CD4-positive, alpha-beta T cell treated with Interleukin-2 at 100 ng/mL for 4 hours (primary cell): ENCODE data around the gene DMWD.

ENCODE experiments used
- DNase-seq: peaks from one replicate; pipeline ENCODE4 v3.0.0-alpha.2; 2020; ENCODE audit warnings: low spot score

Gene DMWD

DNA sequence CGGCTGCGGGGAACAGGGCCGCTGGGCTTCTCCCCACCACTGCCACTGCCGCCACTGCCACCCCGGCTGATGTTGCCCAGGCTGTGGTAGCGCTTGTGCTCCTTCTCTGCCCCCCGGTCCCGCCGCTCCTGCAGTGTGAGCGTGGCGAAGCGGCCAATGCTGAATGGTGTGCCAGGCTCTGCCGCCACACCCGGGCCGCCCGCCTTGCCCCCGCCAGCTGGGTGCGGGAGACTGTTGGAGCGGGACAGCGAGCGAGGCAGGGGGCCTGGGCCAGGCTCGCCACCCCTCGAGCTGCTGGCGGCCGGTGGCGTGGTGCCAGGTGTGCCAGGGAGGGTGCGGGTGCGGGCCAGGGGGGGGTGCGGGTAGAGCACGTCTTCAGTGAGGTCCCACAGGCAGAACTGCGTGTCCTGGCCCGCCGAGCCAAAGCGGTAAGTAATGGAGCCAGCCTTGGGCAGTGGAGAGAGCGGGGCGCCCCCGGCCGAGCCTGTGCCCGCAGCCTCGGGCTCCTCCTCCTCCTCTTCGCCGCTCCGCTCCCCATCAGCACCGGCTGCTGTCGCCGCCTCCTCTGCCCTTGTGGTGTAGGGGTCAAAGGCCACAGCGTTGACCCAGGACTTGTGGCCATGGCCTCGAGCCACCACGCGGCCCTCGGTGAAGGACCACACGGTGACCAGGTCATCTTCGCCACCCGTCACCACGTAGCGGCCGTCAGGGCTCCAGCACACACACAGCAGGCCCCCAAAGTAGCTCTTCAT is 6.7 kb downstream of the DMWD start:
- DNase-seq, result no peak

DNA sequence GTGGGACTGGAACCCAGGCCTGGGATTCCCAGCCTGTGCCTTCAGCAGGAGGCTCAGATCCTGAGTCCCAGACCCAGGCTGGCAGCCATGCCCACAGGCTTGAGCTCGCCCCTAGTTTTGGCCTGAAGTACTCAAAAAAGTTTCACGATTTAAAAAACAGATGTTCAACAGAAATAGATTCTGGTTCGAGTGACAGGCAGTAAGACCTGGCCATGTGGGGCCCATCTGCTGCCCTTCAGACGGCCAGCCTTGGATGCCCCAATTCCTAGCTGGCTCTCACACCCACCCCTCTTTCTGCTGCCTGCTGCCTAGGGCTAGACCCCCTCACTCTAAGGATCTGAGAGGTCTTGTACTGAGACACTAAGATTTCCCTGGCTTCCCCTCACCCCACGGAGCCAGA is 7.5 kb downstream of the DMWD start:
- no peak for DNase-seq

DNA sequence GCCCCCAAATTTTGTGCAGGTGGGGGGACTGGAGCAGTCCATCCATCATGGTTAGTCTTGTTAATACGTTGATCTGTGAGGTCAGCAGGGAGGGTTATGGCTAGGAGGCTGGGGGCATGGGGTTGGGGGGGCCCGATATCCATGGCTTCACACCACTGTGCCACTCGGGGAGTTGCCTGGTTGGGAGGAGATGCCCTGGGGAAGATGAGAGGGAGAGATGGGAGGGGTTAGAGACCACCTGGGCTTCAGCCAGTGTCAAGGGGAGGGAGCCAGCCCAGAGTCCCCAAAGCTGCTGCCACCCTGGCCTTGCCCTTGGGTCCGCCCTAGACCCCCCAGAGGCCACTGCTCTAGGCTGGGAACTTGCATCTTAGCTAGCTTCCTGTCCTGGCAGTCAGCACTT is 8.5 kb downstream of the DMWD start:
- no peak for DNase-seq

DNA sequence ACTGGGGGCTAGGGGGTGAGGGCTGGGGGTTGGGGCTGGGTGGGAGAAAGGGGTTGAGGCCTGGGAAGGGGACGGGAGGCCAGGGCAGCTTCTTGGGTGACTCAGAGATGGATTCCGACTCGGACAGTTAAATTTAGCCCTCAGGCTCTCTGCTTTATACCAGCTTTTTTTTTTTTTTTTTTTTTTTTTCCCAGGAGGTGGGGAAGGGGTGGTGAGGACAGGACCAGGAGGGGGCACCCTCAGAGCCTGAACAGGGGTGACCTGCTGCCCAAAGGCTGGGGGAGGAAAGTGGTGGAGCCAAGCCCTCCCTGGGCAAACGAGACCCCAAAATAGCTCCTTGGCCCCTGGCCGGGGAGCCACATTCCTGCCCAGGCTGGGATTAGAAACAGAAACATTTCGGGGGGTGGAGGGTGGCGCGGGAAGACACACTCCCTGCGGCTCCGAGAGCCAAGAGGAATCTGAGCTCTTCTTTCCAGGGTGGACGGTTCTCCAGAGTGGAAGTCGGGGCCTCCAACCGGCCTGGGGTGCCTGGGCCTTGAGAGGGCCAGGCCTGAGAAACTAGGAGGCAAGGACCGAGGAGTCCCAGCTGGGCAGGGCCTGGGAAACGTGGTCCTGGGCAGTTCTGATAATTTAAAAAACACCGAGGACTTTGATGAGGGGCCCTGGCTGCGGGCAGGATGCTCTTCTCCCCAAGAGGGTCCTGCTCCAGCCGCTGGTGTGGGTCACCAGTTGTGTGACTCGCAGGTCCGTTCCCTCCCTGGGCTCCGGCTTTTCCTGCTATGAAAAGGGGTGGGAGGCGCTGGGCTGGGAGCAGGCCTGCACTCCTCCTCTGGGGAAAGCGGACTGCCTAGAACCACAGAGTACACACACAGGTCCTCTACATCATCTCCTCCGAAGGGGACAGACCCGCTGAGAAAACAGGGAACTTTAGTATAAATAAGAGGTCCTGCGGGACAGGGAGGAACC is 9.5 kb downstream of the DMWD start:
- DNase-seq, result no peak

DNA sequence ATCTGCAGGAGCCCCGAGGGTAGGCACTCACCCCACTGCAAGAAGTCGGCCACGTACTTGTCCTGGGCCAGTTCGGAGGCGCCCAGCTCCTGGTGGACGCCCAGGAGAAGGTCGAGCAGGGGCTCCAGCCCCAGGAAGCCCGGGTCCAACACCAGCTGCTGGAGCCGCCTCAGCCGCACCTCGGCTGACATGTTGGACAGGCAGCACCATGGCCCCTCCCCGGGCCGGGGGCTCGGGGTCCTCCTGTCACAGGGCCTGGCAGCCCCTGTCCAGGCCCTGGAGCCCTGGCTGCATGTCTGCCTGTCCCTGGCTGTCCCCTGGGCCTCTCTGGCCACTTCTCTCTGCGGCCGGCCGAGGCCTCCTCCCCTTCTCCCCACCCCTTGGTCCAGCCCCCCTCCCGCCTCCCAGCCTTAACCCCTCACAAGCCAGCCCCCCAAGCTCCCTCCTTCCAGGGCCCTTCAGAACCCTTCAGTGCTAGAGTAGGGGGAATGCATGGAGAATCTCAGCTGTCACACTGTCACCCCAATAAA is 10.4 kb downstream of the DMWD start, which contains the start of gene DMPK:
TSS of gene DMPK (minus strand) at position 329 of the 530 bp plus-strand sequence. CDS start at position 191, 138 bp downstream.
- no peak for DNase-seq

DNA sequence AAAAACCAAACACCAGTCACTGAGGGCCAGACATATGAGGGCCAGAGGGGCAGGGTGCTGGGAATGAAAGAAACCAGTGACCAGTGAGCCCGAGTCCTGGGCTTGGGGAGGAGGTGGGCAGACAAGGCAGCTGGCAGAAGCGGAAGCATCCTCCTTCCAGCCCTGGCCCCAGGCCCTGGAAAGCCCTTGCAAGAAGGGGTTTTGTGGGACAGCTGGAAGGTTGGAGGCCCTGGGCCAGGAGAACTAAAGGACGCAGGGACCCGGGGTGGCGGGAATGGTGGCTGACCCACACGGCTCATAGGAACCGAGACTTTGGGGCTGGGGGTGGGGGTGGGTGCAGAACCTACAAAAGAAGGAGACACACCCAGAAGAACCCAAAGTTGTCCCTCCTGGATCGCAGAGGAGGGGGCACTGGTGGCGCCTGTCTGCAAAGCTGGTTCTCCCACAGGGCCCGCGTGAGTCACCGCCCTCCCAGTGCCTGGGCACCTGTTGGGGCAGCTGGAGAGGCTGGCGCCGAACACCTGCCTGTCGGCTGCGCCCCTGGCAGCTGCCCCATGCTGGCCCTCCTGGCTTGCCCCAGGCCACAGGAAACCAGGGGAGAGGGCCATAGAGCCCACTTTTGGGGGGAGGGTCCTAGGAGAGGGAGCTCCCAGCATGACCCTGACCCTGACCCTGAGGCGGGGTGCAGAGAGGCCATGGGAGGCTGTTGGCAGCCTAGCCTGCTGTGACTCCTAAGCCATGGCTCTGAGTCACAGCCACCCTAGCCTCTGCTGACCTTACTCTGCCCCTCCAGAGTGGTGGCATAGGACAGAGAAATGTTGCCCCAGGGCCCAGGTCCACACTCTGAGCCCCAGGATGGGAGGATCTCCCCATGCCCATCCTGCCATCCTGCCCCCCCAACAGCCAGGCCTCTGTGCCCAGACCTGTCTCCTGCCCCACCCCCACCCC is 11.2 kb downstream of the DMWD start:
- no peak for DNase-seq

DNA sequence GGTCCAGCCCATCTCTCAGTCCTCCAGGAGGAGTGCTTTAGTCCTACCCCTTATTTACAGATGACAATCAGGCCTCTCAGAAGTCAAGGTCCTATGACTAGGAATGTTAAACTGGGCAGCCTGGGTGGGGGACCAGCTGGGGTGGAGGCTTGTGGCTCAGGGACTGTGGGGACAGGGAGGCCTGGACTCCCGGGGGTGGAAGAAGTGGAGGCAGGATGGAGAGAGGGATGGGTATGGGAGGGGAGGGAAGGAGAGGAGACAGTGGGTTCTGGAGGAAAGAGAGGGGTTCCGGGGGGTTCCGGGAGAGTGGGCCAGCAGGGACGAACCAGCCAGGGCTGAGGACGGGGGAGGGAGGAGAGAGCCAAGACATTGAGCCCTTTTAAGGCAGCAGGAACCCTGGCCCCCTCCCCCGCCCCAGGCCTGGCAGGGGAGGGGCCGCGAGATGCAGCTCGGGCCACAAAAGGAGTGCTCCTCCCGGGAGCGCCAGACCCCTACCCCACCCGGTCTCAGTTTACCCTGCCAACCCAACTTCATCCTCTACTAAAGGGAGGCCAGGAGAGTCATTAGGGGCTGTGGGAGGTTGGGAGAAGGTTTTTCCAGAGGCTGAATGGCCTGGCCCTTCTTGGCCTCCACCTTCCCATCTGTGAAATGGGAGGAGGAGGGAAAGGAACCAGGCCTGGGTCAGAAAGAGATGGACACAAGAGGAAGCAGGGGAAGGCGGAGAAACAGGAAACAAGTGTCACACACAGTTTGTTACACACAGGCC is 12.0 kb downstream of the DMWD start:
- DNase-seq, result no peak

DNA sequence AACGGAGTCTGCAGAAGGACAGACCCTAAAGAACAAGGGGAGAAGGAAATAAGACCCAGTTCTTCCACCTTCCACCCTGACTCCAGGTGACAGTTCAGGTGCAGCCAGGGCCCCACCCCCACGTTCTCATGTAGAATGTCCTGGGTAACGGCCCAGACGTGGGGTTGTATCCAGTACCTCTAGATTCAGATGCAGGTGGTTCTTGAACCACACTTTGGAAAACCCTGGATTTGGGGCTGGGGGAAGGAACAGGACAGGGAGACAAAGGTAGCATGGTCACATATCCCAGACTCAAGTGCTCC is 12.5 kb downstream of the DMWD start:
- no peak for DNase-seq

DNA sequence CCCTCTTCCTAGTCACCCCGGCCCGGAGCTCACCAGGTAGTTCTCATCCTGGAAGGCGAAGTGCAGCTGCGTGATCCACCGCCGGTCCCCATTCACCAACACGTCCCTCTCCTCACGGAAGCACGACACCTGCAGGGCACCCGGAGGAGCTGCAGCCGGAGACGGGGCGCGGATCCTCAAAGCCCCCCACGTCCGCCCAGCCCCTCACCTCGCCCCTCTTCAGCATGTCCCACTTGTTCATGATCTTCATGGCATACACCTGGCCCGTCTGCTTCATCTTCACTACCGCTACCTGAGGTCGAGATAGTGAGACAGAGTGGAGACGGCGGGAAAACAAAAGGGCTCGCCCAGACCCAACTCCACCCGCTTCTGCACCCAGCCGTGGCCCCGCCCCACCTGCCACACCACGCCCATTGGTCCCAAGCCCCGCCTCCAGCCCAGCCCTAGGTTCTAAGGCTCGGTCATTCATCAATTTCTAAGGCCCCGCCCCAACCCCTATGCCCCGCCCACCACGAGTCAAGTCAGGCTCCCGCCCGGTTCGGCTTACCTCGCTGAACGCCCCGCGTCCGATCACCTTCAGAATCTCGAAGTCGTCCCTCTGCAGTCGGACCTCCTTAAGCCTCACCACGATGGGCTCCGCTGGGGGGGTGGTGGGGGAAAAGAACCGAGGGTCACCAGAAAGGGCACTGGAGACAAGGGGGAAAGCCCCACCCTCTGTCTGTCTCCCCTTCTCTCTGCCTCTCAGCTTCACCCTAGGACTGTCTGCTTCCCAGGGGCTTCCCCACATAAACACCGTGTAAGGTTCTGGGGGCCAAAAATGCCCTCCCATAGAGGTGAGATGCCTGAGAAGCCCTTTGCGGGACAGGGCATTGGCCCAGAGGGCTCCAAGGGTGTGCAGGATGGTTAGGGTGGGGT is 13.2 kb downstream of the DMWD start:
- DNase-seq, result peak; percentile 86

DNA sequence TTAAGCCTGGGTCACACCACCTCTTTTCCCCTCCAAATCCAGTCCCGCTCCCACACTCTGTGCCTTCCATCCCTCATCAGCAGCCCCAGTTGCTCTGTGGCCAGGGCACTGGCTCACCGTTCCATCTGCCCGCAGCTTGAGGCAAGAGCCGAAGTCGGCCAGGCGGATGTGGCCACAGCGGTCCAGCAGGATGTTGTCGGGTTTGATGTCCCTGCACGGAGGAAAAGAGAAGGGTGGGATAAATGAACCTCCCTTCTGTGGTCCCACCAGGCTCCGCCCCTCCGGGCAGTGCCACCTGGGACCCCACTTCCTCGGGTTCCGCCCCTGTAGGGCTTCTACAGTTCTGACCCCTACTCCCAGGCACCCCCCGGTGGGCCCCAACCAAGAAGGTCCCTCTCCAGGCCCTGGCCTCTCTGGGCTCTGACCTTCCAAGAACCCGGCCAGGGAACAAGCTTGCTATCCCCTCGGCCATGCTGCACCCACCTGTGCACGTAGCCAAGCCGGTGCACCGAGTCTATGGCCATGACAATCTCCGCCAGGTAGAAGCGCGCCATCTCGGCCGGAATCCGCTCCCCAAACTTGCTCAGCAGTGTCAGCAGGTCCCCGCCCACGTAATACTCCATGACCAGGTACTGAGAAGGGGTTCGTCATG is 14.5 kb downstream of the DMWD start:
- DNase-seq, result no peak

DNA sequence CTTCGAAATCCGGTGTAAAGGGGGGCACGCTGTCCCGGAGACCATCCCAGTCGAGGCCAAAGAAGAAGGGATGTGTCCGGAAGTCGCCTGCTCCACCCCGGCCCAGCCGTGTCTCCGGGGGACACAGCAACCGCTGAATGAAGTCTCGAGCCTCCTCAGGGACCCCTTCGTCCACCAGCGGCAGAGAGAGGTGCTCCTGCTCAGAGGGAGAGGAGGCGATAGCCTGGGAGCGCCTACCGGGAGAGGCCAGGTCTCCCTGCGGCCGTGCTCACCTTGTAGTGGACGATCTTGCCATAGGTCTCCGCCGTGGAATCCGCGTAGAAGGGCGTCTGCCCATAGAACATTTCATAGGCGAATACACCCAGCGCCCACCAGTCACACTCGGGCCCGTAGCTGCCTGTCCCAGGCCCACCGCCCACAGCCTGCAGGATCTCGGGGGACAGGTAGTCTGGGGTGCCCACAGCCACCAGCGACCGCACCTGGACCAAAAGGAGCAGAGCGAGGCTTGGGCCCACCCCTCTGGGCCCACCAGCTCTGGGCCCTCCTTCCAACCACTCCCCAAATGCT is 15.2 kb downstream of the DMWD start:
- no peak for DNase-seq

DNA sequence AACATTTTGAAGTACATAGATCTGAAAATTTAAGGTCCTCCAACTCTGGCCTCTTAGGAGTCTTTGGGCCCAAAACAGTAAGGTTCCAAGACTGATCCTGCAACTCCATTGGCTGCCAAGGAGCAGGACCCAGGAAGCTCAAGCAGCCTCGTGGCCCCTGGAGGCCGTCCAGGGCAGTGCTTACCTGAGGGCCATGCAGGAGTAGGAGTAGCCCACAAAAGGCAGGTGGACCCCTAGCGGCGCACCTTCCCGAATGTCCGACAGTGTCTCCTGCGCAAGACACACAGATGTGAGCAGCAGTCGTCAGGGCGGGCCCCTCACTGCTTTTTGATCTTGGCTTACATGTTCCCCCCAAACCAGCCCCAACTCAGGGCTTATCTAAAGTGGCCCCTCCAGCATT is 17.9 kb downstream of the DMWD start:
- DNase-seq, result no peak

DNA sequence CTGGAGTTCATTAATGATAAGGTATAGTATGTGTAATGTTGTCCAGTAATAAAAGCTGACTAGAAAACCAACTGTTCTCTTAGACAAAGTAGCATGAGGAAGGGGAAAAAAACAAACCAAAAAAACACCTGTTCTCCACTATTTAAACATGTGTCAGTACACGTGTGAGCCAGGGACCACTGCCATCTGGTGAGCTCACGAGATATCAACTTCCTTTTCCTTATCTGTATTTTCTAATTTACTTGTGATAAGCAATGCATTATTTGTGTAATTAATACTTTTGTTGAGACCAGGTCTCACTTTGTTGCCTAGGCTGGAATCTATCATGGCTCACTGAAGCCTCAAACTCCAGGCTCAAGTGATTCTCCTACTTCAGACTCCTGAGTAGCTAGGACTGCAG is 19.3 kb downstream of the DMWD start:
- no peak for DNase-seq

DNA sequence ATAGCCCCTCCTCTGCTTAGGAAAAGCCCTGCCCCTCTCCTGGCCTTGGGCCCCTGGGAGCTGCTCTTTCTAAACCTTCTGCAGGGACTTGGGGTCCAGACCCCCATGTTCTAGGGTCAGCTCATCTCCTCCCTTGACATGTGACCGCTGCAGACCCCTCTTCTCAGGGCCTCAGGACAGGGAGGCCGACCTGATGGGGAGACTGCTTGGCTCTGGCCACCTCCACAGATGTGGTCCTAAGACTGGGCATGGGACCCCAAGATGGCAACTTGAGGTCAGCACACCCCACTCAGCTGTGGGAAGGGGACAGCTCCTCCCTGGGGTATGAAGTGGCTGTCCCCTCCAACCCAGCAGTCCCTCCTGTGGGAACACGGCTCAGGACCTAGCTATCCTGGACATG is 19.7 kb downstream of the DMWD start:
- DNase-seq, result no peak

DNA sequence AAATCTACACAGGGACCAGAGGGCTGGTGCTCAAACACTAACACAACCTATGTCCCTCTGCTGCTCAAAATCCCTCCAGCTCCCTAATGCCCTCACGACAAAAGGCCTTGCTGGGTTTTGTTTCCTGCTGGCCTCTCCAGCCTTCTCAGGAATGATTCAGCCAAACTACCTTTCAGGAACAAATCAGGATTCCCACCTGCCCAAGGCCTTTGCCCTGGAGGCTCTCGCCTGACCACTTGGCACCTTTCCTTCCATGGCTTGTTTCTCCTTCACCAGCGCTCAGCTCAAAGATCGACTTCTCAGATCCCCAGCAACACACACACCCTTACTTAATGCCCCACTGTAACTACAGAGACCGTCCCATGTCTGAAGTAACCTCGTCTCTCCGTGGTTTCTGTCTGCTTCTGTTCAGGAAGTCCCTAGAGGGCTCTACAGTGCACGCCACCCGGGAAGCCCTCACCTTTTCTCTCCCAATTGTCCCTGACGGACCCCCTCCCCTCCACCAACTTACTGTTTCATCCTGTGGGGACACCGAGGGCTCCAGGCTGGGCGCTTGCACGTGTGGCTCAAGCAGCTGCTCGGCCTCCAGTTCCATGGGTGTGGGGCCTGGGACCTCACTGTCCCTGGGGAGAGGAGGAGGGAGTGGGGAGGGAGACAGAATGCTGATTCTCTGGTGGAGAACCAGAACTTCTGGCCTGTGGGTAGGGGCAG is 20.4 kb downstream of the DMWD start:
- DNase-seq, result no peak

DNA sequence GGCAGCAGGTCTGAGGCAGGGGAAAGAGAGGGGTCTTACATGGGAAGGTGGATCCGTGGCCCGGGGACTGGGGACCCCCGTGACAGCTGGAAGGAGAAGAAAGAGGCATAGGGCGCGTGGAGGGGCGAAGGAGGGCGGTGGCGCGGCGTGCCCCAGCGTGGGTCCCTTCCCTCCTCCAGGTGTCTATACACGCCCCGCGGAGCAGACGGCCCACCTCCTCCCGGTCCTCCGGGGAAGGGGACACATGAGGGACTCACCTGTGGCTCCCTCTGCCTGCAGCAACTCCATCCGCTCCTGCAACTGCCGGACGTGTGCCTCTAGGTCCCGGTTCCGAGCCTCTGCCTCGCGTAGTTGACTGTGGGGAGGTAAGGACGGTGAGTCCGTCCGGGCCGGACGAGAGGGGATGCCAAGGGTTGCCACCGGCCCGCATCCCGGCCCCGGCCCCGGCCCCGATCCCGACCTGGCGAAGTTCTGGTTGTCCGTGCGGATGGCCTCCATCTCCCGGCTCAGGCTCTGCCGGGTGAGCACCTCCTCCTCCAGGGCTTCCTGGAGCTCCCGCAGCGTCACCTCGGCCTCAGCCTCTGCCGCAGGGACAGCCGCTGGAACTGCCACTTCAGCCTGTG is 21.2 kb downstream of the DMWD start:
- DNase-seq, result no peak

DNA sequence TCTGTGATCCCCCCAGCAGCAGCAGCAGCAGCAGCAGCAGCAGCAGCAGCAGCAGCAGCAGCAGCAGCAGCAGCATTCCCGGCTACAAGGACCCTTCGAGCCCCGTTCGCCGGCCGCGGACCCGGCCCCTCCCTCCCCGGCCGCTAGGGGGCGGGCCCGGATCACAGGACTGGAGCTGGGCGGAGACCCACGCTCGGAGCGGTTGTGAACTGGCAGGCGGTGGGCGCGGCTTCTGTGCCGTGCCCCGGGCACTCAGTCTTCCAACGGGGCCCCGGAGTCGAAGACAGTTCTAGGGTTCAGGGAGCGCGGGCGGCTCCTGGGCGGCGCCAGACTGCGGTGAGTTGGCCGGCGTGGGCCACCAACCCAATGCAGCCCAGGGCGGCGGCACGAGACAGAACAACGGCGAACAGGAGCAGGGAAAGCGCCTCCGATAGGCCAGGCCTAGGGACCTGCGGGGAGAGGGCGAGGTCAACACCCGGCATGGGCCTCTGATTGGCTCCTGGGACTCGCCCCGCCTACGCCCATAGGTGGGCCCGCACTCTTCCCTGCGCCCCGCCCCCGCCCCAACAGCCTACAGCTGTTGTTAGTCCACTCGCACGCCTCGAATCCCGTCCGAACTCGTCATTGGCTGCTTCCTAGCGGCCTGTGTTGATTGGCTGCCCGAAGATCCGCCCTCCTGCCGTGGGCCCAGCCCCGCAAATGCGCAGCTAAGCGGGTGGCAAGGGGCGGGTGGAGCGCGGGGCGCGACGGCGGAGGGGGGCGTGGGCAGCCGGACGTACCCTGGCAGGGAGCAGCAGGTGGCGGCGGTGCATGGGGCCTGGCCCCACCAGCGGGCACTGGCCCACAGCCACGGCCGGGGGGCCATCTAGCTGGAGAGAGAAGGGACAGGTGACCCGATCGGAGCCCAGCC is 22.2 kb downstream of the DMWD start:
- DNase-seq, result peak; percentile 91
